ENCODE data around the gene FAM222B.
"Not testable (repeated sequence)": the region's sequence is repeated elsewhere in the genome, so short reads cannot be mapped to it uniquely, and the experiment has no call there.

The FAM222B gene

GRCh38 chr17:28880572-28880945, 38.0 kb upstream of the FAM222B start:
- Histone ChIP-seq H3K9ac (ENCODE audit: low read length) (no peak overlapping the region), H3K9me3 (ENCODE audit: control insufficient read depth, low read length) (no peaks in the 10 kb centered on the region), H3K36me3 (ENCODE audit: control insufficient read depth, insufficient read depth, low read length) (peaks cover 23% of the 10 kb centered on the region), H3K4me3 (ENCODE audit: low read length) (no peak overlapping the region), H3K4me1 (ENCODE audit: control insufficient read depth, insufficient read depth, low read length) (peaks cover 11% of the 10 kb centered on the region), H3K27me3 (ENCODE audit: control insufficient read depth, insufficient read depth, low read length) (no peaks in the 10 kb centered on the region)

- Histone ChIP-seq H3K4me3 (ENCODE audit: low read length) (no peak overlapping the region), H3K27me3 (ENCODE audit: control insufficient read depth, insufficient read depth, low read length) (no peaks in the 10 kb centered on the region), H3K4me1 (ENCODE audit: control insufficient read depth, insufficient read depth, low read length) (peaks cover 16% of the 10 kb centered on the region), H3K36me3 (ENCODE audit: control insufficient read depth, insufficient read depth, low read length) (peaks cover 23% of the 10 kb centered on the region), H3K9me3 (ENCODE audit: control insufficient read depth, low read length) (no peaks in the 10 kb centered on the region), H3K9ac (ENCODE audit: low read length) (no peak overlapping the region)
Measured at GRCh38 chr17:28879886-28880571, 37.4 kb upstream of the FAM222B start.

GRCh38 chr17:28878981-28879380, 36.4 kb upstream of the FAM222B start:
- H3K4me1 ChIP-seq (ENCODE audit: control insufficient read depth, insufficient read depth, low read length) = peaks cover 21% of the 10 kb centered on the region
- no peak overlapping the region for H3K9ac ChIP-seq (ENCODE audit: low read length)
- H3K9me3 ChIP-seq (ENCODE audit: control insufficient read depth, low read length) = no peaks in the 10 kb centered on the region
- peaks cover 19% of the 10 kb centered on the region for H3K36me3 ChIP-seq (ENCODE audit: control insufficient read depth, insufficient read depth, low read length)
- no peaks in the 10 kb centered on the region for H3K27me3 ChIP-seq (ENCODE audit: control insufficient read depth, insufficient read depth, low read length)
- H3K4me3 ChIP-seq (ENCODE audit: low read length) = no peak overlapping the region

GRCh38 chr17:28878158-28878910, 35.7 kb upstream of the FAM222B start:
- H3K9me3 ChIP-seq (ENCODE audit: control insufficient read depth, low read length) = no peaks in the 10 kb centered on the region
- H3K9ac ChIP-seq (ENCODE audit: low read length) = no peak overlapping the region
- no peak overlapping the region for H3K4me3 ChIP-seq (ENCODE audit: low read length)
- peaks cover 19% of the 10 kb centered on the region for H3K36me3 ChIP-seq (ENCODE audit: control insufficient read depth, insufficient read depth, low read length)
- peaks cover 21% of the 10 kb centered on the region for H3K4me1 ChIP-seq (ENCODE audit: control insufficient read depth, insufficient read depth, low read length)
- H3K27me3 ChIP-seq (ENCODE audit: control insufficient read depth, insufficient read depth, low read length) = no peaks in the 10 kb centered on the region

- Histone ChIP-seq H3K4me1 (ENCODE audit: control insufficient read depth, insufficient read depth, low read length) (peaks cover 28% of the 10 kb centered on the region), H3K36me3 (ENCODE audit: control insufficient read depth, insufficient read depth, low read length) (peaks cover 13% of the 10 kb centered on the region)
- not testable (repeated sequence) for H3K9me3 ChIP-seq (ENCODE audit: control insufficient read depth, low read length); H3K27me3 ChIP-seq (ENCODE audit: control insufficient read depth, insufficient read depth, low read length); H3K4me3 ChIP-seq (ENCODE audit: low read length); H3K9ac ChIP-seq (ENCODE audit: low read length)
Measured at GRCh38 chr17:28877150-28877711, 34.6 kb upstream of the FAM222B start.

- H3K9me3 ChIP-seq (ENCODE audit: control insufficient read depth, low read length) = no peaks in the 10 kb centered on the region
- H3K27me3 ChIP-seq (ENCODE audit: control insufficient read depth, insufficient read depth, low read length) = no peaks in the 10 kb centered on the region
- peaks cover 31% of the 10 kb centered on the region for H3K4me1 ChIP-seq (ENCODE audit: control insufficient read depth, insufficient read depth, low read length)
Measured at GRCh38 chr17:28875848-28876550, 33.4 kb upstream of the FAM222B start.

GRCh38 chr17:28874750-28875149, 32.2 kb upstream of the FAM222B start:
- Histone ChIP-seq H3K36me3 (ENCODE audit: control insufficient read depth, insufficient read depth, low read length) (no peaks in the 10 kb centered on the region), H3K4me3 (ENCODE audit: low read length) (no peak overlapping the region), H3K9me3 (ENCODE audit: control insufficient read depth, low read length) (no peaks in the 10 kb centered on the region), H3K4me1 (ENCODE audit: control insufficient read depth, insufficient read depth, low read length) (peaks cover 31% of the 10 kb centered on the region), H3K9ac (ENCODE audit: low read length) (no peak overlapping the region), H3K27me3 (ENCODE audit: control insufficient read depth, insufficient read depth, low read length) (no peaks in the 10 kb centered on the region)

More at GRCh38 chr17:28875848-28876550, 33.4 kb upstream of the FAM222B start:
- H3K4me3 ChIP-seq (ENCODE audit: low read length) = no peak overlapping the region
- H3K9ac ChIP-seq (ENCODE audit: low read length) = no peak overlapping the region
- peaks cover 5% of the 10 kb centered on the region for H3K36me3 ChIP-seq (ENCODE audit: control insufficient read depth, insufficient read depth, low read length)

GRCh38 chr17:28873839-28874238, 31.2 kb upstream of the FAM222B start:
- no peak overlapping the region for H3K4me3 ChIP-seq (ENCODE audit: low read length)
- no peaks in the 10 kb centered on the region for H3K9me3 ChIP-seq (ENCODE audit: control insufficient read depth, low read length)
- H3K36me3 ChIP-seq (ENCODE audit: control insufficient read depth, insufficient read depth, low read length) = no peaks in the 10 kb centered on the region
- no peak overlapping the region for H3K9ac ChIP-seq (ENCODE audit: low read length)
- peaks cover 31% of the 10 kb centered on the region for H3K4me1 ChIP-seq (ENCODE audit: control insufficient read depth, insufficient read depth, low read length)
- no peaks in the 10 kb centered on the region for H3K27me3 ChIP-seq (ENCODE audit: control insufficient read depth, insufficient read depth, low read length)

GRCh38 chr17:28871056-28871579, 28.5 kb upstream of the FAM222B start:
- H3K4me1 ChIP-seq (ENCODE audit: control insufficient read depth, insufficient read depth, low read length) = peaks cover 38% of the 10 kb centered on the region
- no peaks in the 10 kb centered on the region for H3K9me3 ChIP-seq (ENCODE audit: control insufficient read depth, low read length)
- no peaks in the 10 kb centered on the region for H3K27me3 ChIP-seq (ENCODE audit: control insufficient read depth, insufficient read depth, low read length)
- no peaks in the 10 kb centered on the region for H3K36me3 ChIP-seq (ENCODE audit: control insufficient read depth, insufficient read depth, low read length)
- no peak overlapping the region for H3K4me3 ChIP-seq (ENCODE audit: low read length)
- no peak overlapping the region for H3K9ac ChIP-seq (ENCODE audit: low read length)

GRCh38 chr17:28867276-28867675, 24.7 kb upstream of the FAM222B start:
- no peaks in the 10 kb centered on the region for H3K27me3 ChIP-seq (ENCODE audit: control insufficient read depth, insufficient read depth, low read length)
- H3K9ac ChIP-seq (ENCODE audit: low read length) = no peak overlapping the region
- H3K4me1 ChIP-seq (ENCODE audit: control insufficient read depth, insufficient read depth, low read length) = peaks cover 52% of the 10 kb centered on the region
- H3K36me3 ChIP-seq (ENCODE audit: control insufficient read depth, insufficient read depth, low read length) = no peaks in the 10 kb centered on the region
- H3K9me3 ChIP-seq (ENCODE audit: control insufficient read depth, low read length) = no peaks in the 10 kb centered on the region
- no peak overlapping the region for H3K4me3 ChIP-seq (ENCODE audit: low read length)

GRCh38 chr17:28865946-28866752, 23.6 kb upstream of the FAM222B start:
- Histone ChIP-seq H3K36me3 (ENCODE audit: control insufficient read depth, insufficient read depth, low read length) (no peaks in the 10 kb centered on the region), H3K4me1 (ENCODE audit: control insufficient read depth, insufficient read depth, low read length) (peaks cover 61% of the 10 kb centered on the region), H3K9me3 (ENCODE audit: control insufficient read depth, low read length) (no peaks in the 10 kb centered on the region), H3K4me3 (ENCODE audit: low read length) (no peak overlapping the region), H3K9ac (ENCODE audit: low read length) (no peak overlapping the region), H3K27me3 (ENCODE audit: control insufficient read depth, insufficient read depth, low read length) (no peaks in the 10 kb centered on the region)
